Aorta (tissue), 5 donors: Measurements from ENCODE around the gene TTI1. TPM values are rescaled to one million over a fixed set of nuclear protein-coding genes. Genes with fewer than 3 reads are reported as not detected.

ENCODE experiments used
- ATAC-seq: fragments of 200-7000 bp; cut with Tn5 transposase; one replicate; pipeline ENCODE4 v1.9.1; 2022; ENCODE audit warnings: moderate library complexity; ENCODE audit not compliant: low FRiP score
- DNase-seq, 2 donors: peaks; one replicate each; pipeline ENCODE4 v3.0.0-alpha.2; 2020
- H3K27ac ChIP-seq, 2 donors: one replicate each; pipeline ENCODE4 v1.5.1; 2013; ENCODE audit warnings: low read length in 2 of 2, mild to moderate bottlenecking in 2 of 2, moderate library complexity in 2 of 2, control low read depth in 1 of 2, inconsistent platforms in 1 of 2, low read depth in 1 of 2
- H3K27me3 ChIP-seq, 2 donors: one replicate each; pipeline ENCODE4 v1.6.1; 2013; ENCODE audit warnings: control low read depth in 1 of 2, low read length in 1 of 2, mild to moderate bottlenecking in 1 of 2, moderate library complexity in 1 of 2; ENCODE audit not compliant: insufficient read depth in 2 of 2, control insufficient read depth in 1 of 2
- H3K36me3 ChIP-seq, 2 donors: one replicate each; pipeline ENCODE4 v1.6.1; 2013; ENCODE audit warnings: control low read depth in 1 of 2, low read length in 1 of 2, mild to moderate bottlenecking in 1 of 2; ENCODE audit not compliant: insufficient read depth in 2 of 2, control insufficient read depth in 1 of 2
- H3K4me1 ChIP-seq, 2 donors: one replicate each; pipeline ENCODE4 v1.6.1; 2013; ENCODE audit warnings: low read length in 2 of 2, control low read depth in 1 of 2, mild to moderate bottlenecking in 1 of 2, moderate library complexity in 1 of 2; ENCODE audit not compliant: insufficient read depth in 2 of 2, control insufficient read depth in 1 of 2
- H3K4me3 ChIP-seq, 2 donors: one replicate each; pipeline ENCODE4 v1.5.1; 2013; ENCODE audit warnings: low read length in 2 of 2, control low read depth in 1 of 2, mild to moderate bottlenecking in 1 of 2
- H3K9me3 ChIP-seq: one replicate; pipeline ENCODE4 v1.6.1; 2013; ENCODE audit warnings: mild to moderate bottlenecking, low read length; ENCODE audit not compliant: control insufficient read depth
- WGBS, 2 donors: extraction: QIAGEN DNeasy Blood & Tissue Kit; methylation state at CpG; one replicate each; pipeline ENCODE4 v1.1.7; 2013; 5-methylcytosine and 5-hydroxymethylcytosine counted together
- intact Hi-C, 2 donors: fragments of 100-400 bp; cut with DNase I; formaldehyde crosslinking; loops; one replicate each; pipeline versions ENCODE4 v1.14.2 to v1.15.0; 2022
- polyA plus RNA-seq, 2 donors: library from polyadenylated mRNA; stranded (reverse); fragments of 200-250 nt; gene quantifications; one replicate each; pipeline ENCODE4 v1.2.3, GENCODE V29; 2013
- total RNA-seq, 2 donors: library from RNA; stranded (reverse); fragmentation: NEBNext Ultra II Directional; extraction: Animal tissue kit (Norgen Biotek cat#: 25700); gene quantifications; one replicate each; pipeline ENCODE4 v1.2.1, GENCODE V29; 2021
- donor health status: healthy with polysubstance abuse.
- donor health status: Bipolar disorder and iron deficiency.
- donor health status: DM: no; HTN: no; CAD: no.
- donor health status: DM: no; HTN: no; CAD: no.
- donor health status: DM: yes; HTN: yes; CAD: no.

The TTI1 gene
- total and polyA plus RNA-seq, 4 donors, result 2.3 to 15.1 (median 8.2) TPM

DNA sequence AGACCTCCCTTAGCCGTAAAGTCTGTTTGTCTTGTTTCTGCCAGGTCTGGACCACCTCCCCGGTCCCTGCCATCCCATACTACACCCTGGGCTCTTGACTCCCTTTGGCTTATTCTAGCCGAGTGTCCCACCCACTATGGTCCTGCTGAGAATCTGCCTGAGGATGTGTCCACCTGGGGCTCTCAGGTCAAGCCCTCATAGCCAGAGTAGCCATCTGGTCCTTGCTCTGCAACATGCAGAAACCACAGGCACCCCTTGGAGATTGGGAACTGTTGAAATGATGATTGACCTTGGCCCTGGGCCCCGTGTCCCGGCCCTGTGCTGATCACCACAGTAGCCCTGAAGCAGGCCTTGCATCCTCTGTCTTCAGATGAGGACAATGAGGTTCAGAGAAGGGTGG is 86.3 kb downstream of the TTI1 start:
- Histone ChIP-seq H3K4me1 (no peaks in the 10 kb centered on the region), H3K27me3 (no peaks in the 10 kb centered on the region), H3K36me3 (no peaks in the 10 kb centered on the region), H3K27ac (no peak overlapping the region), H3K9me3 (peaks cover 2% of the 10 kb centered on the region), H3K4me3 (no peak overlapping the region)
- ATAC-seq (no peak), DNase-seq (peak in 1 of 2 donors; percentile 22)
- 88 to 91% methylated on average over 5 of the region's 5 CpGs for WGBS, 2 donors
- intact Hi-C loops, result no loop called here

DNA sequence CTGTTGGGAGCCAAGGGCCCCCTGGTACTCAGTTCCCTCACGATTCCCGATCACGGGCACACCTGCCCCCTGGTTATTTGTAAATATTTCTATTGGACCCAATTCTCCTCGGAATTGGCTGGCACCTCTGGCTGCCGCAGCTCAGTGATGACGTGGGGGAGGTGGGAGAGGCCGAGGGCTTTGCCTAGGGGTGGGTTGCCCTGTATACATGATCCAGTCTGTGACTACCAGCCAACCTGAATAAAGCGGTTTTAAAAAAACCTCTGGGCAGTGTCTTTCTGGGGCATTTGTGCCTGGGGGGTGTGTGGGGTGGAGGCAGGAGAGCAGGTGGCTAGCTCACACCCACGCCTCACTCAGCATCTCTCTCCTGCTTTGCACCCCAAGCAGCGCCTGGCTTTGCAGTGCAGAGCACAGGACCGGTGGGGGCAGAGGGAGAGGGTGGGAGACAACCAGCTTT is 88.1 kb downstream of the TTI1 start:
- DNase-seq (no peak), ATAC-seq (no peak)
- Histone ChIP-seq H3K4me1 (no peaks in the 10 kb centered on the region), H3K4me3 (no peak overlapping the region), H3K9me3 (peaks cover 2% of the 10 kb centered on the region), H3K36me3 (no peaks in the 10 kb centered on the region), H3K27ac (no peak overlapping the region), H3K27me3 (no peaks in the 10 kb centered on the region)
- WGBS, 2 donors, result 23 to 26% methylated on average over 11 of the region's 11 CpGs
- intact Hi-C loops, result no loop called here

DNA sequence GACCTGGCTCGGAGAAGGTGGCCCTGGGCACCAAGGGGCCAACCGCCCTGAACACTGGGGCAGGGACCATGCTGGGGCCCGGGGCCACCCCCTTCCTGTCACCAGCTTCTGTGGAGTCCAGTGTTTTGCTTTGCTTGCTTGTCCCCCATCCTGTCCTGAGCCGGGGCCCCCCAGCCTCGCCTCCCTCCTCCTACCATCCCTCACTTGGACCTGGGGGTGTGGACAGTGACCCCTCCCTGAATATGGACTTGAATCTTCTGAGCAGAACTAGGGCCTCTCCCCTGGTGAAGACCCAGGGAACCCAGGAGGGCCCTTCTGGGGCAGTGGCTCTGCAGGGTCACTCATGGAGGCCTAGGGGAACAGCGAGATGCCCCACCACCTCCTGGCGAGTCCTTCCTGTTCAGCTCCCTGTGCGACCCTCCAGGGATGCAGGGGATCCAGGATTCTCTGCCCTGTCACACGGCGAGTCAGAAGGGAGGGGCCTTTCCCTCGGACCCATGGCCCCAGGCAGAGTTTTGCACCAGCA is 88.7 kb downstream of the TTI1 start:
- 67 to 71% methylated on average over 9 to 11 of the region's 11 CpGs for WGBS, 2 donors
- no peak for ATAC-seq
- Histone ChIP-seq H3K27me3 (no peaks in the 10 kb centered on the region), H3K9me3 (peaks cover 2% of the 10 kb centered on the region), H3K4me3 (no peak overlapping the region), H3K4me1 (no peaks in the 10 kb centered on the region), H3K36me3 (no peaks in the 10 kb centered on the region), H3K27ac (no peak overlapping the region)
- peak in 1 of 2 donors; percentile 66 for DNase-seq
- intact Hi-C loops, result no loop called here

DNA sequence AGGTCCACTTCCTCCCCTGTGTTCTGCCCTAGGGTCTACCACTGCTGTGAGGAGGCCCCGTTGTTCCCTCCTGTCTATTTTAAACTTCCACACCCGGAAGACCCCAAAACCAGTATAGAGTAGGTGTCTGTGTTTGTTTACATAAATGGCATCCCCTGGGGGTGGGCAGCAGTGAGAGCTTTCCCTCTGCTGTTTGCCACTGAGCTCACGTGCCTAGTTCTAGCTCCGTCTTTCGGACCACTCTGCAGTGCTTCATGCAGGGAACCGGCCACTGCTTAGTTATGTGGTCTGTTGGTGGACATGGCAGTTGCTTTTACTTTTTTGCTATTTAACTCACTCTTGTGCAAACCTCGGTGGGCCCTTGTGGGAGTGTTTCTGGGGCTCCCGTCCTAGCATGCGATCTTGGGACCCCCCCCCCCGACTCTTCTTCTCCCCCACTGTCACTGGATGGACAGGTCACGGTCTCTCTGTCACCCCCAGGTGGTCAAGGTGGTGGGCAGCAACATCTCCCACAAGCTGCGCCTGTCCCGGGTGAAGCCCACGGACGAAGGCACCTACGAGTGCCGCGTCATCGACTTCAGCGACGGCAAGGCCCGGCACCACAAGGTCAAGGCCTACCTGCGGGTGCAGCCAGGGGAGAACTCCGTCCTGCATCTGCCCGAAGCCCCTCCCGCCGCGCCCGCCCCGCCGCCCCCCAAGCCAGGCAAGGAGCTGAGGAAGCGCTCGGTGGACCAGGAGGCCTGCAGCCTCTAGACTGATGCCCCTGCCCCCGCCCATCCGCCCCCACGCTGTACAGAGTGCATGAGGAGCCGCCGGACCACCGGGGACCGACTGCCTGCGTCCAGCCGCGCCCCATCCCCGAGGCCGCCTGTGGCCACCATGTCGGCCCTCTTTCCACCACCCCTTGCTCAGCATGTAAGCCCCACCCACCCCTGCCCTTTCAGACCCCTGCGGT is 89.5 kb downstream of the TTI1 start:
- ATAC-seq (no peak), DNase-seq (peak in 1 of 2 donors; percentile 61)
- H3K36me3 ChIP-seq, result no peaks in the 10 kb centered on the region
- peaks cover 2% of the 10 kb centered on the region for H3K9me3 ChIP-seq
- no peak overlapping the region for H3K4me3 ChIP-seq
- no peaks in the 10 kb centered on the region for H3K4me1 ChIP-seq
- WGBS, 2 donors, result 85 to 88% methylated on average over 44 to 47 of the region's 47 CpGs
- H3K27me3 ChIP-seq, result no peaks in the 10 kb centered on the region
- no peak overlapping the region for H3K27ac ChIP-seq
- intact Hi-C loops, result no loop called here

DNA sequence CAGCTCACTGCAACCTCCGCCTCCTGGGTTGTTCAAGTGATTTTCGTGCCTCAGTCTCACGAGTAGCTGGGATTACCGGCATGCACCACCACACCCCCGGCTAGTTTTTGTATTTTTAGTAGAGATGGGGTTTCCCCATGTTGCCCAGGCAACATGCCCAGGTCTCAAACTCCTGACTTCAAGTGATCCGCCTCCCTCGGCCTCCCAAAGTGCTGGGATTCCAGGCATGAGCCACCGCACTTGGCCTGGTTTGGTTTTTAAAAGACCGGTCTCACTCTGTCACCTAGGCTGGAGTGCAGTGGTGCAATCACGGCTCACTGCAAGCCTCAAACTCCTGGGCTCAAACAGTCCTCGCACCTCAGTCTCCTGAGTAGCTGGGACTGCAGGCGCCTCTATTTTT is 90.2 kb downstream of the TTI1 start:
- peaks cover 2% of the 10 kb centered on the region for H3K9me3 ChIP-seq
- no peaks in the 10 kb centered on the region for H3K36me3 ChIP-seq
- ATAC-seq, result no peak
- no peaks in the 10 kb centered on the region for H3K4me1 ChIP-seq
- no peak overlapping the region for H3K27ac ChIP-seq
- no peaks in the 10 kb centered on the region for H3K27me3 ChIP-seq
- DNase-seq, result no peak
- intact Hi-C loops, result no loop called here
- WGBS, 2 donors, result 66 to 72% methylated on average over 12 of the region's 12 CpGs
- H3K4me3 ChIP-seq, result no peak overlapping the region

DNA sequence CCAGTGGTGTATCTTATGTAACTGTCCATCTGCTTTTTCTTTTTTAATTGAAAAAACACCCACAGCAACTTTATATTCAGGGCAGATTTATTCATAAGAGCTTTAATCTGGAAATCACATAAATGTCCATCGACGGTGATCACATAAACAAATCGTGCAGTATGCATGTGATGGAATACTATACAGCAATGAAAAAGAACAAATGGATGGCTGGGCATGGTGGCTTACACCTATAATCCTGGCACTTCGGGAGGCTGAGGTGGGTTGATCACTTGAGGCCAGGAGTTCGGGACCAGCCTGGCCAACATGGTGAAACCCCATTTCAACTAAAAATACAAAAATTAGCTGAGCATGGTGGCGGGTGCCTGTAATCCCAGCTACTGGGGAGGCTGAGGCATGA is 91.3 kb downstream of the TTI1 start:
- 91 to 97% methylated on average over 6 of the region's 6 CpGs for WGBS, 2 donors
- intact Hi-C loops, result no loop called here

DNA sequence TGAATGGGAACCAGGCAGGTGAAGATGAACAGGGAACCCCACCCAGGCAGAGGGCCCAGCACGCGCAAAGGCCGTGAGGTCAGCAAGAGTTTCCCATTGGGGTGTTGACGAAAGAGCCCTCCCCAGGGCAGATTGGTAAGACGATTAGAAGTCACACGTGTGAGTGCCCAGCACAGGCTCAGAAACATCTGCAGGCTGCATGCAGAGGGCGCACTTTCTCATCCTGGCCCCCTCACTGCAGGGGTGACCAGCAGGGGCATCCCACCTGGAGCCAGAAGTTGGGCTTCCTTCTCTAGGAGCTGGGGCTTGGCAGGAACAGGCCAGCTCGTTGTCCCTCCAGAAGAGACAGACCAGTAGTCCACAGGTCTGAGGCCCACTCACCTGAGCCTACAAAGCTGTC is 91.9 kb downstream of the TTI1 start:
- Histone ChIP-seq H3K36me3 (no peaks in the 10 kb centered on the region), H3K9me3 (no peaks in the 10 kb centered on the region), H3K4me3 (no peak overlapping the region), H3K27ac (no peak overlapping the region), H3K27me3 (no peaks in the 10 kb centered on the region), H3K4me1 (no peaks in the 10 kb centered on the region)
- intact Hi-C loops, result no loop called here
- no peak for ATAC-seq
- DNase-seq, result peak in 1 of 2 donors; percentile 17
- 59 to 65% methylated on average over 8 of the region's 8 CpGs for WGBS, 2 donors

More for the DNA sequence above, 91.3 kb downstream of the TTI1 start:
- Histone ChIP-seq H3K27me3 (no peaks in the 10 kb centered on the region), H3K27ac (no peak overlapping the region), H3K4me3 (no peak overlapping the region), H3K4me1 (no peaks in the 10 kb centered on the region), H3K36me3 (no peaks in the 10 kb centered on the region), H3K9me3 (no peaks in the 10 kb centered on the region)
- DNase-seq (no peak), ATAC-seq (no peak)

DNA sequence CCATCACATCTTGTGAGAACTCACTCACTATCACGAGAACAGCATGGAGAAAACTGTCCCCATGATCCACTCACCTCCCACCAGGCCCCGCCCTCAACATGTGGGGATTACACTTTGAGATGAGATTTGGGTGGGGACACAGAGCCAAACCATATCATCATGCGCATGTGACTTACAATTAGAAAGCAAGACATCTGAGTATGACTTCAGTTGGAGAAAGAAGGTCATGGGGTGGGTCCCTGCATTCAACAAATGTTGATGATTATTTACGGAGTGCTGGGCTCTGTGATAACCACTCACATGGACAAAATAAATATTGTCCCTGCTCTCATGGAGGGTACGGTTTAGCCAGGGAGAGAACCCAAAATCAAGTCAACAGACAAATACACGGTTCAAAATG is 92.4 kb downstream of the TTI1 start:
- WGBS, 2 donors, result 76 to 81% methylated on average over 6 of the region's 6 CpGs
- intact Hi-C loops, result no loop called here
- Histone ChIP-seq H3K27me3 (no peaks in the 10 kb centered on the region), H3K27ac (no peak overlapping the region), H3K9me3 (no peaks in the 10 kb centered on the region), H3K4me1 (no peaks in the 10 kb centered on the region), H3K4me3 (no peak overlapping the region), H3K36me3 (no peaks in the 10 kb centered on the region)
- DNase-seq (peak in 1 of 2 donors; percentile 11), ATAC-seq (no peak)
